Suprapubic skin (tissue), 4 donors: ENCODE data around the gene TRIM7. TPM values are rescaled to one million over a fixed set of nuclear protein-coding genes. Genes with fewer than 3 reads are reported as not detected.
A peak's percentile ranks its signal among the peaks of the same experiment; 100 is the strongest.

Experiments used
- DNase-seq, 2 donors: peaks; one replicate each; pipeline ENCODE4 v3.0.0-alpha.2; 2019; ENCODE audit warnings: low spot score in 2 of 2
- H3K27ac ChIP-seq: fragments of 200-600 bp; sonication (generic); one replicate; pipeline ENCODE4 v1.5.1; 2019
- H3K27me3 ChIP-seq: fragments of 200-600 bp; sonication (generic); one replicate; pipeline ENCODE4 v1.5.1; 2019
- H3K36me3 ChIP-seq: fragments of 200-600 bp; sonication (generic); one replicate; pipeline ENCODE4 v1.5.1; 2019
- H3K4me1 ChIP-seq: fragments of 200-600 bp; sonication (generic); one replicate; pipeline ENCODE4 v1.5.1; 2019
- H3K4me3 ChIP-seq: fragments of 200-600 bp; sonication (generic); one replicate; pipeline ENCODE4 v1.5.1; 2019; ENCODE audit warnings: mild to moderate bottlenecking
- H3K9me3 ChIP-seq: fragments of 200-600 bp; sonication (generic); one replicate; pipeline ENCODE4 v1.5.1; 2019
- EP300 ChIP-seq: sonication (generic); formaldehyde crosslinking; IDR thresholded peaks from one replicate; pipeline ENCODE4 v1.6.1; 2017; ENCODE audit warnings: antibody characterized with exemption
- POLR2A ChIP-seq, 2 donors: fragments of 450-650 bp; IDR thresholded peaks; one replicate each; pipeline ENCODE4 v1.6.1; 2017; ENCODE audit warnings: antibody characterized with exemption in 2 of 2, mild to moderate bottlenecking in 2 of 2, moderate library complexity in 2 of 2
- POLR2AphosphoS5 ChIP-seq, 3 donors: sonication (generic); formaldehyde crosslinking; IDR thresholded peaks; one replicate each; pipeline ENCODE4 v1.6.1; 2017; ENCODE audit warnings: antibody characterized with exemption in 3 of 3
- WGBS: methylation state at CpG from one replicate; pipeline ENCODE4 v1.1.5; 2018; 5-methylcytosine and 5-hydroxymethylcytosine counted together
- total RNA-seq, 4 donors: library from RNA; depleted of rRNA; stranded (reverse); fragments of >200 nt; gene quantifications; one replicate each; pipeline ENCODE4 v1.1.0, GENCODE V29; 2016
- TF ChIP-seq, protein P1 (sequence below), 2 donors: fragments of 200-600 bp in 1 of 2; fragments of 450-650 bp in 1 of 2; sonication (generic) in 1 of 2; IDR thresholded peaks; one replicate each; pipeline ENCODE4 v1.5.1; 2016 to 2019; ENCODE audit warnings: antibody characterized with exemption in 2 of 2, mild to moderate bottlenecking in 1 of 2, moderate library complexity in 1 of 2

The TRIM7 gene
- total RNA-seq, 4 donors from 2014 or later, result 52.0 to 79.0 (median 69.4) TPM

GRCh38 chr5:181191526-181192336 lies 13.3 kb downstream of the TRIM7 start:
- peak; percentile 23 to 89 (median 68) for TF ChIP-seq POLR2AphosphoS5 (IDR thresholded peaks at IDR 0.05)
- no peak for TF ChIP-seq POLR2A (IDR thresholded peaks at IDR 0.05)
- Histone ChIP-seq H3K4me3 (peak overlapping the region; percentile 77), H3K27ac (peak overlapping the region; percentile 95), H3K9me3 (no peaks in the 10 kb centered on the region), H3K4me1 (peaks cover 33% of the 10 kb centered on the region), H3K27me3 (no peaks in the 10 kb centered on the region), H3K36me3 (no peaks in the 10 kb centered on the region)
- peak; percentile 98 for DNase-seq
- WGBS, result under 1% methylated on average over 25 of the region's 64 CpGs

GRCh38 chr5:181190711-181191525 lies 14.1 kb downstream of the TRIM7 start:
- peak overlapping the region; percentile 95 for H3K27ac ChIP-seq
- H3K9me3 ChIP-seq, result no peaks in the 10 kb centered on the region
- H3K36me3 ChIP-seq, result no peaks in the 10 kb centered on the region
- H3K4me1 ChIP-seq, result peaks cover 33% of the 10 kb centered on the region
- no peaks in the 10 kb centered on the region for H3K27me3 ChIP-seq
- peak in 1 of 2 donors; percentile 79 for DNase-seq
- TF ChIP-seq, protein P1, sequence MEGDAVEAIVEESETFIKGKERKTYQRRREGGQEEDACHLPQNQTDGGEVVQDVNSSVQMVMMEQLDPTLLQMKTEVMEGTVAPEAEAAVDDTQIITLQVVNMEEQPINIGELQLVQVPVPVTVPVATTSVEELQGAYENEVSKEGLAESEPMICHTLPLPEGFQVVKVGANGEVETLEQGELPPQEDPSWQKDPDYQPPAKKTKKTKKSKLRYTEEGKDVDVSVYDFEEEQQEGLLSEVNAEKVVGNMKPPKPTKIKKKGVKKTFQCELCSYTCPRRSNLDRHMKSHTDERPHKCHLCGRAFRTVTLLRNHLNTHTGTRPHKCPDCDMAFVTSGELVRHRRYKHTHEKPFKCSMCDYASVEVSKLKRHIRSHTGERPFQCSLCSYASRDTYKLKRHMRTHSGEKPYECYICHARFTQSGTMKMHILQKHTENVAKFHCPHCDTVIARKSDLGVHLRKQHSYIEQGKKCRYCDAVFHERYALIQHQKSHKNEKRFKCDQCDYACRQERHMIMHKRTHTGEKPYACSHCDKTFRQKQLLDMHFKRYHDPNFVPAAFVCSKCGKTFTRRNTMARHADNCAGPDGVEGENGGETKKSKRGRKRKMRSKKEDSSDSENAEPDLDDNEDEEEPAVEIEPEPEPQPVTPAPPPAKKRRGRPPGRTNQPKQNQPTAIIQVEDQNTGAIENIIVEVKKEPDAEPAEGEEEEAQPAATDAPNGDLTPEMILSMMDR (IDR thresholded peaks at IDR 0.05), result peak in 1 of 2 donors; percentile 7
- TF ChIP-seq POLR2AphosphoS5 (IDR thresholded peaks at IDR 0.05), result no peak
- peak overlapping the region; percentile 77 for H3K4me3 ChIP-seq
- under 1% methylated on average over 27 of the region's 66 CpGs for WGBS

- H3K27ac ChIP-seq, result no peak overlapping the region
- WGBS, result under 1% methylated on average over 21 of the region's 52 CpGs
- H3K9me3 ChIP-seq, result no peaks in the 10 kb centered on the region
- TF ChIP-seq POLR2A (IDR thresholded peaks at IDR 0.05) (no peak), POLR2AphosphoS5 (IDR thresholded peaks at IDR 0.05) (no peak), EP300 (no peak)
- TF ChIP-seq, protein P1 (IDR thresholded peaks at IDR 0.05), result no peak
- H3K27me3 ChIP-seq, result no peaks in the 10 kb centered on the region
- peak in 1 of 2 donors; percentile 79 for DNase-seq
- H3K36me3 ChIP-seq, result no peaks in the 10 kb centered on the region
- H3K4me1 ChIP-seq, result peaks cover 33% of the 10 kb centered on the region
- peak overlapping the region; percentile 77 for H3K4me3 ChIP-seq
Observed at GRCh38 chr5:181189962-181190710, 14.9 kb downstream of the TRIM7 start.

- DNase-seq, result no peak
- Histone ChIP-seq H3K9me3 (no peaks in the 10 kb centered on the region), H3K4me3 (peak overlapping the region; percentile 77), H3K4me1 (peaks cover 36% of the 10 kb centered on the region), H3K27ac (peak overlapping the region; percentile 69), H3K36me3 (no peaks in the 10 kb centered on the region), H3K27me3 (no peaks in the 10 kb centered on the region)
- TF ChIP-seq EP300 (no peak), POLR2A (IDR thresholded peaks at IDR 0.05) (no peak), POLR2AphosphoS5 (IDR thresholded peaks at IDR 0.05) (no peak)
- TF ChIP-seq, protein P1 (IDR thresholded peaks at IDR 0.05), result no peak
- WGBS, result 0% methylated on average over 29 of the region's 41 CpGs
Observed at GRCh38 chr5:181189363-181189961, 15.5 kb downstream of the TRIM7 start.

DNA sequence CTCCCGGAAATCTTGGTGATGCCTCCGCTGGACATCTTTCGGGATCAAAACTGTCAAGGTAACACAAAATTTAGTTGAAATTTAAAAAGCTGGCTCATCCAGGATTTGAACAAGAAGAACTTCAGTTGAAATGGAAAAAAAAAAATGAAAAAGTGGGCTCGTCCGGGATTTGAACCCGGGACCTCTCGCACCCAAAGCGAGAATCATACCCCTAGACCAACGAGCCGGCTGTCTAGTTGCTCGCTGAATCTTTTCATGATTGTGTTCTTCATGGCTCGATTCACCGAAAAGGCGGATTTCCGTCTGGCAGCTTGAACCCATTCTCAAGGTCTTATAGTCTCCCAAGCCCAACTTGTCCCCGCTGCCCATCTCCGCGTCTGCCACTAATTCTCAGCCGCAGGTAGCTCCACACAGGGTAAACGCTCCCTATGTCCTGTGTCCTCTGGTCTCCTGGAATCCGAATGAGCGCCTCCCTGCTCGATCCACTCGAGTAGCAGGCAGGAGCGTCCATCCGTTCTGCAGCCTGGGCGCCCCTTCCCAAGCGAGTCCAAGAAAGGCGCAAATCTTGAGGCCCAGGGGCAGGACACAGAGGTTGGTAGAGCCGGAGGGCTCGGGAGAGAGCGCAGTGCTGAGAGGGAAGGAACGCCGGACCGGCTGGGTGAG lies 16.2 kb downstream of the TRIM7 start:
- under 1% methylated on average over 34 of the region's 35 CpGs for WGBS
- TF ChIP-seq POLR2AphosphoS5 (IDR thresholded peaks at IDR 0.05) (peak in 1 of 3 donors; percentile 42), EP300 (no peak), POLR2A (IDR thresholded peaks at IDR 0.05) (no peak)
- TF ChIP-seq, protein P1 (IDR thresholded peaks at IDR 0.05), result no peak
- Histone ChIP-seq H3K4me3 (peak overlapping the region; percentile 77), H3K4me1 (peaks cover 39% of the 10 kb centered on the region), H3K36me3 (no peaks in the 10 kb centered on the region), H3K27ac (peak overlapping the region; percentile 69), H3K9me3 (no peaks in the 10 kb centered on the region), H3K27me3 (no peaks in the 10 kb centered on the region)
- peak in 1 of 2 donors; percentile 88 for DNase-seq
